Esophagus muscularis mucosa (tissue), 3 donors: ENCODE results near the gene NTM.

ENCODE experiments used
- POLR2AphosphoS5 ChIP-seq, 2 donors: sonication (generic); formaldehyde crosslinking; IDR thresholded peaks; one replicate each; pipeline ENCODE4 v1.6.1; 2017; ENCODE audit warnings: antibody characterized with exemption in 2 of 2
- TF ChIP-seq, protein P1 (sequence below), 3 experiments: fragments of 200-600 bp in 2 of 3; fragments of 450-650 bp in 1 of 3; sonication (generic) in 2 of 3; IDR thresholded peaks; one replicate each; pipeline ENCODE4 v1.5.1; 2017 to 2019; ENCODE audit warnings: antibody characterized with exemption in 3 of 3, mild to moderate bottlenecking in 2 of 3, moderate library complexity in 1 of 3

DNA sequence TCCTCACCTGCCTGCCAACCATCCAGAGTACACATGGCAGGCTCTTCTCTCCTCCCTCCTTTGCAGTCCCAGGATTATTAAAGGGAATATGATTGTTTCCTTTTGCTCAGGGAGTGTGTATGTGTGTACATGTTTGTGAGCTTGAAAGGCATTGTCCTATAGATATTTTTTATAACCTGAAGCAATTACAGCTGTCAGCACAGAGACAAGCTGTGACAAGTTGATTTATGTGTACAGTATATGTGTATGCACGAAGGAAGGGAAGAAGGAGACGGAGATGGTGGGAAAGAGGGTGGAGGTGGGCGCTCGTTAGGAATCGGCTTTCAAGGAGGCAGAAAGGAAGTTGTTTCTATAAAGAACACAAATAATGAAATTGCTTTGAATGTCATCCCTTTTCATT lies 537.0 kb downstream of the NTM start:
- TF ChIP-seq, protein P1, sequence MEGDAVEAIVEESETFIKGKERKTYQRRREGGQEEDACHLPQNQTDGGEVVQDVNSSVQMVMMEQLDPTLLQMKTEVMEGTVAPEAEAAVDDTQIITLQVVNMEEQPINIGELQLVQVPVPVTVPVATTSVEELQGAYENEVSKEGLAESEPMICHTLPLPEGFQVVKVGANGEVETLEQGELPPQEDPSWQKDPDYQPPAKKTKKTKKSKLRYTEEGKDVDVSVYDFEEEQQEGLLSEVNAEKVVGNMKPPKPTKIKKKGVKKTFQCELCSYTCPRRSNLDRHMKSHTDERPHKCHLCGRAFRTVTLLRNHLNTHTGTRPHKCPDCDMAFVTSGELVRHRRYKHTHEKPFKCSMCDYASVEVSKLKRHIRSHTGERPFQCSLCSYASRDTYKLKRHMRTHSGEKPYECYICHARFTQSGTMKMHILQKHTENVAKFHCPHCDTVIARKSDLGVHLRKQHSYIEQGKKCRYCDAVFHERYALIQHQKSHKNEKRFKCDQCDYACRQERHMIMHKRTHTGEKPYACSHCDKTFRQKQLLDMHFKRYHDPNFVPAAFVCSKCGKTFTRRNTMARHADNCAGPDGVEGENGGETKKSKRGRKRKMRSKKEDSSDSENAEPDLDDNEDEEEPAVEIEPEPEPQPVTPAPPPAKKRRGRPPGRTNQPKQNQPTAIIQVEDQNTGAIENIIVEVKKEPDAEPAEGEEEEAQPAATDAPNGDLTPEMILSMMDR (IDR thresholded peaks at IDR 0.05): no peak
- no peak for TF ChIP-seq POLR2AphosphoS5 (IDR thresholded peaks at IDR 0.05)
